Fibroblast of upper back skin (primary cell): ENCODE results near the gene AKT2.
A peak's percentile ranks its signal among the peaks of the same experiment; 100 is the strongest.

Experiments used
- DNase-seq: peaks from one replicate; pipeline ENCODE4 v3.0.0-alpha.2; 2013

The AKT2 gene

DNA sequence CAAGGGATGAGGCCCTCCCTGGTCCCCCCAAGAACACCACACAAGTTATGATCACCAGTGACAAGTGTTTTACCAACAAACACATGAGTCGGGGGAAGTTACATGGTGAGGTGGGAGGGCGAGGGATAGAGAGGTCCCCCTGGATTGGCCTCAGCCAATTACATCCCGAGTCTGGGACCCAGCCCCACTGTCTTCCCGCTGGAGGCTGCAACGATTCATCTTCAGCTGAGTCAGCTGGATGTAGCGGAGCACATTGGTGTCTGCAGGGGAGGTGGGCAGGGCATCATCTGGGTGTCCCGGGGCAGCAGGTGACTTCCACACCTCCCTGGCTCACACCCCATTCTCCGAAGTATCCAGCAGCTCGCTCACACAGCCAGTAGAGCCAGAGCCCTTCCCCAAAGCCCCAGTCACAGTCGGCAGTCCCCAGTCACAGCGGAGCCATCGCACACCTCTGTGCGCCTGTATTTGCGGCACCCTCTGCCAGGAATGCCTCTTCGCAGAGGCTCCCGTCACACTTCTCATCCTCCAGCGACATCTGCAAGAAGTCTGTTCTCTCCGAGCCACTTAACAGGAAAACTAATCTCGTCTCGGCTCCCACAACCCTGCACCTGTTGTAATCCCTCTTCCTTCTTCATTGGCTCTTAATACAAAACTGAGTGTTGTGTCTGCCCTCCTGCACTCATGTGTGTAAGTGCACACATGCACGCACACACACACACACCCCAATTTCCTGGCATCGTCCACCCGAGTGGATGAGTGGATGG lies 69.0 kb downstream of the AKT2 start:
- DNase-seq = no peak

DNA sequence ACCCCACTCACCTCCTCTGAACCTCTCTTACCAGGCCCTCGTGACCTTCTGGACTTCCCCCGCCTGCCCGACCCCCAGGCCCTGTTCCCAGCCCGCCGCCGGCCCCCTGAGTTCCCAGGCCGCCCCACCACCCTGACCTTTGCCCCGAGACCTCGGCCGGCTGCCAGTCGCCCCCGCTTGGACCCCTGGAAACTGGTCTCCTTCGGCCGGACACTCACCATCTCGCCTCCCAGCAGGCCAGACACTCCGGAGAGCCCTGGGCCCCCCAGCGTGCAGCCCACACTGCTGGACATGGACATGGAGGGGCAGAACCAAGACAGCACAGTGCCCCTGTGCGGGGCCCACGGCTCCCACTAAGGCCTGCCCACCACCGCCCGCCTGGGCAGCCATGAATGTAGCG lies 70.2 kb downstream of the AKT2 start:
- DNase-seq = no peak

DNA sequence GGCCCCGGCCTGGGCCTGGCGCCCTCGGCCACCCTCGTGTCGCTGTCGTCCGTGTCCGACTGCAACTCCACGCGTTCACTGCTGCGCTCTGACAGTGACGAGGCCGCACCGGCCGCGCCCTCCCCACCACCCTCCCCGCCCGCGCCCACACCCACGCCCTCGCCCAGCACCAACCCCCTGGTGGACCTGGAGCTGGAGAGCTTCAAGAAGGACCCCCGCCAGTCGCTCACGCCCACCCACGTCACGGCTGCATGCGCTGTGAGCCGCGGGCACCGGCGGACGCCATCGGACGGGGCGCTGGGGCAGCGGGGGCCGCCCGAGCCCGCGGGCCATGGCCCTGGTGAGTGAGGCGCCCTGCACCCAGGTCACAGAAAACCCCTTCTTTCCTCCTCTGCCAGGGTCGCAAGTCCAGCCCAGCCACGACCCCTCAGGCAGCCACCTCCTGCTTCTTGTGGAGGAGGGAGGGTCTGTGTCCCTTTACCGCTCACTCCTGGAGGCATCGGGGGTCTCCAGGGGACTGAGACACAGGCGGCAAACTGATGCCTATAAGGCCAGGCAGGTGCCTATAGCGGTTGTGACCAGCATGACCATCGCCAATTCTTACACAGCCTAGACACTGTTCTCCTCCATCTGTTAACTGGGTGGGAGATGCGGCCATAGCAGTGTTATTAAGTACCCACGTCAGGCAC lies 71.1 kb downstream of the AKT2 start:
- DNase-seq = no peak

DNA sequence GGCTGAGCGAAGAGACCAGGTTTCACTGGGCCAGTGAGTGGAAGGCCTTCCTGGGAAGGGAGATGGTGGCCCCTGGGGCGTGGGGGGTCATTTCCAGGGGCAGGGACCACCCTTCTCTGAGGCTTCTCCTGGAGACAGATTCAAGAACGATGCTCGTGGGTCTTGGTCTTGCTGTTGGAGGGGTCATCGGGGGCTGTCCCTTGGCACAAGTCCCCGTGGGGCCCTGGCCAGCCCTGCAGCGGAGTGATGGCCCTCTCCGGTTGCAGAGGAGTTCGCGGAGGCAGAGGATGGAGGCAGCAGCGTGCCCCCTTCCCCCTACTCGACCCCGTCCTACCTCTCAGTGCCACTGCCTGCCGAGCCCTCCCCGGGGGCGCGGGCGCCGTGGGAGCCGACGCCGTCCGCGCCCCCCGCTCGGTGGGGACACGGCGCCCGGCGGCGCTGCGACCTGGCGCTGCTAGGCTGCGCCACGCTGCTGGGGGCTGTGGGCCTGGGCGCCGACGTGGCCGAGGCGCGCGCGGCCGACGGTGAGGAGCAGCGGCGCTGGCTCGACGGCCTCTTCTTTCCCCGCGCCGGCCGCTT lies 71.8 kb downstream of the AKT2 start:
- no peak for DNase-seq

DNA sequence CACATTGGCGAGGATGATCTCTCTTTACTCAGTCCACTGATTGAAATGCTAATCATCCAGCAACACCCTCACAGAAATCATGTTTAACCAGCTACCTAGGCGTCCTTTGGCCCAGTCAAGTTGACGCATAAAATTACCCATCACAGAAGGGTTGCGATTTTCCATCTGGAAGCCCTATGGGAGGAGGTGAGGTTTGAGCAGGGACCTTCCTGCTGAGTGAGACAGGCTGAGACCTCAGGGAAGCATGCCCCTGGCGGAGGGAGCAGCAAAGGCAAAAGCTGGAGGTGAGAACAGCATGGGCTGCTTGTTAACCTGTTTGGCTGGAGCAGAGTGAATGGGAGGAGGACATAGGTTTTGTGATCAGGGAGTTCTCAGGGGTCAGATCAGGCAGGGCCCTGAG lies 74.3 kb downstream of the AKT2 start:
- no peak for DNase-seq

DNA sequence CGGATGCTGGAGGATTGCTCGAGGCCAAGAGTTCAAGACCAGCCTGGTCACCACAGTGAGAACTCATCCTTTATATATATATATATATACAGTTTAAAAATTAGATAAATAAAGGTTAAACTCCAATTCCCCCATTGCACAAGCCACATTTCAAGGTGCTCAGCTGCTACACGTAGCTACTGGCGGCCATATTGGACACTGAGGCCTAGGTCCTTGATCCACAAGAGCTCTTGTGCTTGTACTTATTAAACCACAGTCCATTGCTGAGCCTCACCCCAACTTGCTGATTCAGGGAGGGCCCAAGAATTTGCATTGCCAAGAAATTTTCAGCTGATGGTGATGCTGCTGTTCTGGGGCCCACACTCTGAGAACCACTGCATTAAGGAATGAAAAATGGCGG lies 76.5 kb downstream of the AKT2 start:
- DNase-seq = no peak

DNA sequence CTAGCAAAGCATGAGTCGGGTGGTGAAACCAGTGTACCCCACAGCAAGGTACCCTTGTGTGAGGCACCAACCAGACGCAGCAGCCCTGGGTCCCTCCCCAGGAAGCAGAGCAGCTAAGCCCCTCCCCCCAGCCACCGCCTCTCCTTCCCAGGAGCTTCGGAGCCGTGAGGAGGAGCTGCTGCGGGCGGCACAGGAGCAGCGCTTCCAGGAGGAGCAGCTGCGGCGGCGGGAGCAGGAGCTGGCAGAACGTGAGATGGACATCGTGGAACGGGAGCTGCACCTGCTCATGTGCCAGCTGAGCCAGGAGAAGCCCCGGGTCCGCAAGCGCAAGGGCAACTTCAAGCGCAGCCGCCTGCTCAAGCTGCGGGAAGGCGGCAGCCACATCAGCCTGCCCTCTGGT lies 79.4 kb downstream of the AKT2 start:
- no peak for DNase-seq

DNA sequence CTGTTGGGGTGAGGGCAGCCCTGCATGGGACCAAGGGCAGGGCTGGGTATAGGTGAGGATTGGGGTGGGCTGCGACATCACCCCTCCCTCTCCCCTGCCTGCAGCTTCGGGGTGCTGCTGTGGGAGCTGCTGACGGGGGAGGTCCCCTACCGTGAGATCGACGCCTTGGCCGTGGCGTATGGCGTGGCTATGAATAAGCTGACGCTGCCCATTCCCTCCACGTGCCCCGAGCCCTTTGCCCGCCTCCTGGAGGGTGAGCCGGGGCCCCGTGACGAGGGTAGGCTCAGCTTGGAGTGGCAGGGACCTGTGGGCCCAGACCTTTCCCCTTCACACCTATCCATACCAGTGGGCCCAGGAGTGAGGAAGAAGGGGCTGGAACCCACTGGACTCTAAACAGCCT lies 80.8 kb downstream of the AKT2 start:
- no peak for DNase-seq

DNA sequence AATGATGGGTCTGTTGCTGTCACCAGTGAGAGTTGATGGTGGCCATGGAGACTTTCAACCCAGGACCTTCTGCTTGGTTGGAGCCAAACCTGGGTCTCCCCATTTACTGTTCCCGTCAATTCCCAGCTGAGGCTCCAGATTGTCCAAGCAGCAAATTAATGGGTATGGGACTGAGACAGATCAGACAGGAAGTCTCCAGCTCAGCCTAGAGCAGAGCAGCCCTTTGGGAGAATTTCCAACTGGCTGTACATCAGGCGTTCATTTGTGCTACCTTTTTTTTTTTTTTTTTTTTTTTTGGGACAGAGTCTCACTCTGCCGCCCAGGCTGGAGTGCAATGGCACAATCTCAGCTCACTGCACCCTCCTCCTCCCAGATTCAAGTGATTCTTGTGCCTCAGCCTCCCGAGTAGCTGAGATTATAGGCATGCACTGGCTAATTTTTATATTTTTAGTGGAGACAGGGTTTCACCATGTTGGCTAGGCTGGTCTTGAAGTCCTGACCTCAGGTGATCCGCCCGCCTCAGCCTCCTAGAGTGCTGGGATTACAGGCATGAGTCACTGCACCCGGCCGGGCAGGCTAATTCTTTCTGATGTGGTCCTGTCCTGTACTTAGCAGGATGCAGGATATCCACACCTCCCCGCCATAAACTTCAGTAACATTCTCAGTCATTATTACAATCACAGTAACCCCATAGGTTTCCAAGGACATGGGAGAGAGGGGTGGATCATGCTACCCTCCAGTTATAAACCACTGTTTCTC lies 84.6 kb downstream of the AKT2 start:
- no peak for DNase-seq

DNA sequence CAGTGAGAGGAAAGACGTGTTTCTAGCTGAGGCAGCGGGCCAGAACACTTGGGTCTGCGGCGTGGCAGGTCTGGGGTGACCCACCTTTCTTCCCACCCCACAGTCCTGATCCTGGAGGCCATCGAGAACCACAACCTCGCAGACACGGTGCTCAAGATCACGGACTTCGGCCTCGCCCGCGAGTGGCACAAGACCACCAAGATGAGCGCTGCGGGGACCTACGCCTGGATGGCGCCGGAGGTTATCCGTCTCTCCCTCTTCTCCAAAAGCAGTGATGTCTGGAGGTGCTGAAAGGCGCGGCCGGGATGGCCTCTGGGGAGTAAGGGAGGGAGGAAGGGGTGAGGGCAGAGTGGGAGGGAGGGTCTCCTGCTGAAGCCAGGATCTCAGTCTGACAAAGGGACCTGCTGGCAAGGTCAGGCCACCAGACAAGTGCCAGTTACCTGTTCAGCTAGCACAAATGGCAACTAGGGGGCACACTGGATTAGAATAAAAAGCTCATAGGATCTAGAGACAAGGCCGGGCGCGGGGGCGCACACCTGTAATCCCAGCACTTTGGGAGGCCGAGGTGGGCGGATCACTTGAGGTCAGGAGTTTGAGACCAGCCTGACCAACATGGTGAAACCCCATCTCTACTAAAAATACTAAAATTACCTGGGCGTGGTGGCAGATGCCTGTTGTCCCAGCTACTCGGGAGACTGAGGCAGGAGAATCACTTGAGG lies 86.7 kb downstream of the AKT2 start:
- no peak for DNase-seq

DNA sequence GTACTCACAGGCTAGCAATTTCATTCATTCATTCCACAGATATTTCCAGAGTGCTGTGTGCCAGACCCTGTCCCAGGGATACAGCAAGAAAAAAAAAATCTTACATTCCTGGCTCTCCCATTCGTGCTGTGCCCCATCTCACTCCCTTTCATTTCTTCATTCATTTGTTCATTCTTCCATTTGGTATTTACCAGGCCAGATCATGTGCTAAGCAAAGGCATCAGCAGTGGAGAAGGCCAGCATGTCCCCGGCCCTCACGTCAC lies 91.6 kb downstream of the AKT2 start:
- DNase-seq = peak; percentile 41

DNA sequence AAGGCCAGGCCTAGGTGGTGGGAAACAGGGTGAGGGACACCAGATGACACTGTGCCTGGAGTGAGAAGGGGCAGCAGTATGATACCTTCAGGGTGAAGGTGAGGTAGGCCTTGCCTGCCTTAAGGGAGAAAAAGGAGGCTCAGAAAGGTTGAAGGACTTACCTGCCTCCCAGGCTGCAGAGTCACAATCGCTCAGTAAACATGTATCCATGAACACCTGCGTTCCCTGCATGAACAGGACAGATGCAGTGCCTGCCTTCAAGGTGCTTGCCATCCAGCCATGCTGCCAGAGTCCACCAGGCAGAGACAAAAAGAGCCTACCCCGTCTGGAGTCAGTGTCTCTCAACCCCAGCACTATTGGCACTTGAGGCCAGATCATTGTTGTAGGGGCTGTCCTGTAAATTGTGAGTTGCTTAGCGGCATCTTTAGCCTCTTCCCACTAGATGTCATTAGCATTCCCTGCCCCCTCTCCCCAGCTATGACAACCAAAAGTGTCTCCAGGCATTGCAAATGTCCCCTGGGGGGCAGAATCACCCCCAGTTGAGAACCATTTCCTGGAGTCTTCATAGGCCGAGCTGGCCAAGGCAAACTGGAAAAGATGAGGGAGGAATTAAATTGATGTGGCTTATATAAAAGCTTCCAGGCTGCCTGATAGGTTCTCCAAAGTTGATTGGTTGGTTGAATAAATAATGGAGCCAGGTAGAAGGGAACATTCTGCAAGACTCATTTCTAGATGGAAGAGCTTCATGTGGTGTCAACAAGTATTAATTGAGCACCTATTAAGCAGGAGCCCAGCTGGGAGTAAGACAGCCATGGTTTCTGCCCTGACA lies 92.2 kb downstream of the AKT2 start:
- no peak for DNase-seq

DNA sequence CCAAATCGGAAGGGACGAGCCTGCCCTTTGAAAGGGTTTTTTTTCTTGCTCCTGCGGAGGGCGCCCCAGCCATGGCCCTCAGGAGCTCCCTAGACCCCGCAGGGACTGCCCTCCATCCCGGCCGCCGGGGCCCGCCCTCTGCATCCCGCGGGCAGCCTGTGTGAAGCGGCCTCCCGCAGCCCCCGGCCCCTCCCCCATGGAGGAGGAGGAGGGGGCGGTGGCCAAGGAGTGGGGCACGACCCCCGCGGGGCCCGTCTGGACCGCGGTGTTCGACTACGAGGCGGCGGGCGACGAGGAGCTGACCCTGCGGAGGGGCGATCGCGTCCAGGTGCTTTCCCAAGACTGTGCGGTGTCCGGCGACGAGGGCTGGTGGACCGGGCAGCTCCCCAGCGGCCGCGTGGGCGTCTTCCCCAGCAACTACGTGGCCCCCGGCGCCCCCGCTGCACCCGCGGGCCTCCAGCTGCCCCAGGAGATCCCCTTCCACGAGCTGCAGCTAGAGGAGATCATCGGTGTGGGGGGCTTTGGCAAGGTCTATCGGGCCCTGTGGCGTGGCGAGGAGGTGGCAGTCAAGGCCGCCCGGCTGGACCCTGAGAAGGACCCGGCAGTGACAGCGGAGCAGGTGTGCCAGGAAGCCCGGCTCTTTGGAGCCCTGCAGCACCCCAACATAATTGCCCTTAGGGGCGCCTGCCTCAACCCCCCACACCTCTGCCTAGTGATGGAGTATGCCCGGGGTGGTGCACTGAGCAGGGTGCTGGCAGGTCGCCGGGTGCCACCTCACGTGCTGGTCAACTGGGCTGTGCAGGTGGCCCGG lies 93.1 kb downstream of the AKT2 start:
- DNase-seq = peak; percentile 8

DNA sequence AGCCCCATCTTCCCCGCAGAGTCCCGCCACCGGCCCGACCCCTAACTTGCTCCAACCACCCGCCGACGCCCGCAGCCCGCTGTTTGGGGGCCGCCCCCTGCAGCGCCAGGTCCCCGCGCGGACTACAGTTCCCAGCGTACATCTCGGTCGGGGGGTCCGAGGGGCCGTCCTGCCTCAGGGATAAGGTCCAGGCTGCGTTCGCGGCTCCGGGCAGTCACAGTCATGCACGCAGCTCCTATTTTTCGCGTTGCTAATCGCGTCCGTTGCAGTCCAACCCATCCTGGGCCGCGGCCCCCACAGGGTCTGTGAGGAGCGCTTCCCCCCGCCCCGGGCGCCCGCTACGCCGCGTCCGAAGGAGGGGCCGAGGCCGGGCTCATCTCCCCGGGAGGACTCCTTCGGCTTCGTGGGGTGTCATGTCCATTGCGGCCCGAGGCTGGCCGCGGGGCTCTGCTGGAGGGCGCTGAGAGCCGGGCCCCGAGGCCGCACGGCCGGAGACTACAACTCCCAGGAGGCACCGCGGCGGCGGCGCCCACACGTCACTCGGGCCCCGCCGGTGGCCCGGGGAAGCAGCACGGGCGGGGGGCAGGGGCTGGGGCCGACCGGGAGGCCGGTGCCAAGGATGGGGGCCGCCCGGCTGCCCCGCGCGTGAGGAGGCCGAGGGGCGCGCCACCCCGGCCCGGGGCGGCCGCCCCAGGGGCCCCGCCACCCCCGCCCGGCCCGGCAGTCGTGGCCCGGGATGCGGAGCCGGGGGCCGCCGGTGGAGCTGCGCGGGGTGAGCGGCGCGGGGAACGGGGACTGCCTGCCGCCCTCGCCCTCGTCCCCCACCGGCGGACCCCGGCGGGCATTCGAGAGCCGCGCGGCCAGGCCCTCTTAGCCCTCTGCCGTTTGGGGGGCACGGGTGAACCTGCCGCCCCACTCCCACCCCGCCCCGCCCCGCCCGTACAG lies 94.0 kb downstream of the AKT2 start, which contains the start of gene MAP3K10:
Gene MAP3K10, plus strand, starts transcription at position 536 of the 945 bp plus-strand sequence. CDS start 606 bp downstream, outside the sequence.
- peak; percentile 72 for DNase-seq

DNA sequence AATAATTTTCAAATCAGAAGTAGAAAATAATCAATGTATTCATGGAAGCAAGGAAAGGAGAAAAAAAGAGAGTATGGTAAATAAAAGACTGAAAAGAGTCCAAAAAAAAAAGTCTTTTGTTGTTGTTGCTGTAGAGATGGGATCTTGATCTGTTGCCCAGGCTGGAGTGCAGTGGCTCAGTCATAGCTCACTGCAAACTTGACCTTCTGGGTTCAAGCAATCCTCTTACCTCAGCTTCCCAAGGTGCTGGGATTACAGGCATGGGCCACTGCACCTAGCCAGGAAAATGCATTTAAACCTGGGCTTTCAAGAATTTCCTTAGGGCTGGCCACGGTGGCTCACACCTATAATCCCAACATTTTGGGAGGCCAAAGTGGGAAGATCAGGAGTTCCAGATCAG lies 100.9 kb downstream of the AKT2 start:
- no peak for DNase-seq
